Posterior cingulate gyrus (tissue), 11 donors: ENCODE data around the gene KDR.
A peak's percentile ranks its signal among the peaks of the same experiment; 100 is the strongest.

ENCODE experiments used
- DNase-seq, 10 donors: peaks; one replicate each; pipeline versions ENCODE4 v3.0.0 to v3.0.0-alpha.2; 2020 to 2021; ENCODE audit warnings: mixed read lengths in 3 of 10
- intact Hi-C: fragments of 100-400 bp; cut with DNase I; formaldehyde crosslinking; loops from one replicate; pipeline ENCODE4 v1.15.1; 2023

The KDR gene

DNA sequence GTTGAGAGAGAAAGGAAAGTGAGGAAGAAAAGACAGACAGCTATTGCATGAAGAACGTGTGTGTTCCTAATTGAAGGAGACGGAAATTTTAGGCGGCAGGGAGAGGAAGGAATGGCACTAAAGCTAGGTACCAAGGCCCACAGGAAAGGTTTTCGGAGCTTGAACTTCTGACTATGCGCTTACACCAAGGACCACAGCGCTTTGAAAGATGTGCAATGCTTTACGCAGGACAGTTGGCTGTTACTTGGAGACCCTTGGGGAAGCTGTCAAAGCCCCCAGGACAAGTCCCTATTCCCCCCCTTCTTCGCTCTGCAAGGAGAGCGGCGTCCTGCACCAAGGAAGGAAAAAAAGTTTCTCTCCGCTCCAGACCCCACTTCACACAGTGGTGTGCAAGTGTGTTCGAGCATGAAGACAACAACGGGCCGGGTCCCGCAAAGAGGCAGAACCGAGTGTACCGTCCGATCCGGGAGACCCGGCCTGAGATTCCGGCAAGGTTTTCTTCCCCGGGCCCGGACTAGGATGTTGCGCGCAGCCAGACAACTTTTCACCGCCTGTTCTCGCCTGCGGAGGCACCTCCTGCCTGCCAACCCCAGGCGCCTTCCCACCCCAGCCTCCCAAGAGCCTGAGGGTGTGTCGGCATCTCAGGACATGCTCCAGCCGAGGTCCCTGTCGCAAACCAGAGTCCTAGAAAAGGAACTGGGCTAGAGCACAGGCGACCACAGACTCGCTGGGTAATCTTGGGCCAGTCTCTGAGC, 896 bp downstream of the KDR start:
- peak in 2 of 10 donors; percentile 10 to 66 for DNase-seq
- intact Hi-C loops: no loop called here

DNA sequence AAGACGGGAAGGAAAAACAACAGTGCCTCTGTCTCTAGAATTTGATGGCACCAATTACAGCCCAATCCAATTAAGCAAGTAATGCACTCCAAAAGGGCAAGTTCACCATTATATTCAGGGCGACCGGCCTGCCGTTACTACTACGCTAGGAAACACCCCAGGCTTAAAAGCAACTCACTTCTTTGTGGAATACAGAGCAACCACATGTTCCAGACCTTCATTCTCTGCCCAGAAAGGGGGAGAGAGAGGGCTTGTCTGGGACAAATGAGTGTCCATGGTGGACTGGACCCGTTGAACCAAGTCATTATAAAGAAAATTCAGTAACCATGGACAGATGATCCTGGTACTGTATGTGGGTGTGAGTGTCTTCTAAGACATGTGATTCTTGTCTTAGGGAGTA, 1.6 kb downstream of the KDR start:
- no peak for DNase-seq
- intact Hi-C loops: no loop called here

DNA sequence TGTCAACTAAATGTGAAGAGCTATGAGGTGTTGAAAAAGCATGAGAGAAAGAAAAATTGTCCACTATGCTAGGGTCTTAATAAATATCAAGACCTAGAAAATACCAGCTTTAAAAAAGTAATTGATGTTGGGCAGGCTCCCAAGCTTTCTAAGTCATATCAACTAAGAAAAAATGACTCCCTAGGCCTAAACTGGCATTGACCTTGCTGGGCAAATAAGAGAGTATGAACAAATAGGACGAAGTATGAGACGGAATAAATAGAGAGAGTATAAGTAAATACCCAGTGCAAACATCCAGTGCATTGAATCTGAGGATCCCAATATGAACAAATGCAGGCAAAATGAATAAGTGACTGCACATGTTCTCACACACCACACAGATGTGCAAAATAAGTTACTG, 3.2 kb downstream of the KDR start:
- intact Hi-C loops: no loop called here
- DNase-seq: no peak

GRCh38 chr4:55121246-55121645, 4.1 kb downstream of the KDR start:
- DNase-seq: no peak
- intact Hi-C loops: no loop called here

GRCh38 chr4:55118397-55118796, 7.0 kb downstream of the KDR start:
- DNase-seq: no peak
- intact Hi-C loops: no loop called here

- intact Hi-C loops: no loop called here
- DNase-seq: no peak
Measured at GRCh38 chr4:55117511-55117910, 7.9 kb downstream of the KDR start.

DNA sequence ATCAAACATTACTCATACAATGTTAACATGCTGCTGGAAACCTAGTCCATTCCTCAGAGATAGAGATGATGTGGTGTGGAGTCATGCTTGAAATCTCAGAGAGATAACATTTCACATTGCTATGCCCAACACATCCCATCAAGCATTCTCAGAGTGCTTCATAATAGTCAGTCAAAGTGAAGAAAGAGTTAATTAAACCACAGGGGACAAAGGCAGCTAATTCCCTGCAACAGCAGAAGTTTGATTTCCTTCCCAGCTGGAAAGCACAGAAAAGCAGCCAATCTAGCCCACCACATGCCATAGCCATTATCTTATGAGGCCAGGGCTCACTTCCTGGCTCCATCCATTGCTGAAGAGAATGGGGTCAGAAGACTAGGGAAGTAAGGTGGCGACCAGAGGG, 8.9 kb downstream of the KDR start:
- intact Hi-C loops: no loop called here
- DNase-seq: no peak

DNA sequence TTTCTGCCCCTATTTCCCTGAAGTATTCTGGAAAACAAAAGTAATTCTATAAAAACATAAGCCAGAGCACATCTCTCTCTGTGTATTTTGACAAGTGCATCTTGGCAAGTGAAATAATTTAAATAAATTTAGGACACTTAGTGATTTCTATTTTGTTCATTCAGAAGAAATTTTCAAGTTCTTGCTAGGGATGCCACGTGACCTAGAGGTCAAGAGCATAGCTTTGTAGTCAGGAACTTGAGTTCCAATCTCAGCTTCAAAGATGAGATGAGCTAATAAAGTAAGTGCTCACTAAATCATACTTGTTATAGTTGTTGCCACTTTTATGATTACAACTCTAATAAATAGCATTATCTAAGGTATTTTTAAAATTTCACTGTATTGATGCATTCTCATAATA, 13.8 kb downstream of the KDR start:
- intact Hi-C loops: no loop called here
- no peak for DNase-seq

- intact Hi-C loops: no loop called here
- no peak for DNase-seq
Measured at GRCh38 chr4:55110131-55110530, 15.3 kb downstream of the KDR start.

- intact Hi-C loops: no loop called here
- no peak for DNase-seq
Measured at GRCh38 chr4:55107054-55107453, 18.3 kb downstream of the KDR start.

- no peak for DNase-seq
- intact Hi-C loops: no loop called here
Measured at GRCh38 chr4:55103224-55103623, 22.2 kb downstream of the KDR start.

DNA sequence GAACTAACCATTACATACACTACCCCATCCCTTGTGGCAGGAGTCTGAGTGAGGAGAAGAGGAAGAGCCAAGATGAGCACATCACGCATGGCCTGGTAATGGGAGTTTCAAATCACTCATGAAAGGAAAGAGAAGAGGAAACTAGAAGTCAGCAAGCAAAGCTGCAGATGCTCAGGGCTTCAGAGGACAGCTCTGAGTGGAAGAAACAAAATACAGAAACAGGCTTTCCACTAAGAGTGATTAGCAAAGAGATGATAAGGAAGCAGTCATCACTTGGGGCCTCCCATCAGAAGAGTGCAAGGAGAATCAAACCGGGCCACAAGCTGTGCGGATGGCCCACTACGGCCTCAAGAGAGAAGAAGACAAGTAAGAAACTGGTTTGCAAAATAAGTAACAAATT, 25.6 kb downstream of the KDR start:
- no peak for DNase-seq
- intact Hi-C loops: no loop called here

DNA sequence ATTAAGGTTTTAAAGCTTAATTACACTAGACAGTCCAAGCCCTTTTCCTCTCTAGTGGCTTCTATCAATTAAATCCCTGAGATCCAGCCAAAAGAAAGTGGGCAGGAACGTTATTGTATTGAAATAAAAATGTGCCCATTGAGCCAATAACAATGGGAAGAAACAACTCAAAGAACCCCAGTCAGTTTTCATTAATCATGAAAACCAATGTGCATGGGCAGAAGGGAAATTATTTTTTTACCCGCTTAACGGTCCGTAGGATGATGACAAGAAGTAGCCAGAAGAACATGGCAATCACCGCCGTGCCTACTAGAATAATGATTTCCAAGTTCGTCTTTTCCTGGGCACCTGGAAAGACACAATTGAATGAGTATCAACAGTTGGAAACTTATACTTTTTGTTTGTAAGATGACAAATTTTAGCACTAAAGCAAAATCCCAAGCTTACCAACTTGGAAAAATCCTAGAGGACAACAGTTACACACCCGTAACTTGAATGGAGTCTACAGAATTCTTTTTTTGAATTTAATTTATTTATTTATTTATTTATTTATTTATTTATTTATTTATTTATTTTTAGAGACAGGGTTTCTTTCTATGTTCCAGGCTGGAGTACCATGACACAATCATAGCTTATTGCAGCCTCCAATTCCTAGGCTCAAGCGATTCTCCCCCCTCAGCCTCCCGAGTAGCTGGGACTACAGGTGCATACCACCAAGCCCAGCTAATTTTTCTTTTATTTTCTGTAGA, 26.8 kb downstream of the KDR start:
- DNase-seq: no peak
- intact Hi-C loops: no loop called here

DNA sequence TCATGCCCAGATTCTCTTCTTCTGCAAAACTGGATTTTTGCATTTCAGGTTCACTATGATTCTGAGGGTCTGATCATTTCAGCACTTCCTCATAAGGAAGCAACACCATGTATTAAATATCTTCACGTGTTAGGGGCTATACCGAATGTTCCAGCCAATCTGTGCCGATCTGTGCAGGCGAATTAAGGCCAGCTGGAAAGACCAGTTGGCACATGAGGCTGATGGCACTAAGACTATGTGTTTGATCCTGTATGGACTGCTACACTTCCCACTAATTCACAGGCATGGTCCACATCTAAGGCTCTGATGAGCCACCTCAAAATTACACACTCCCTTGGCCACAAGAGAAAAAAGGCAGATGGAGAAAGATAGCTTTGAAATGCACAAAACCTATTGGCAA, 28.8 kb downstream of the KDR start:
- DNase-seq: no peak
- intact Hi-C loops: no loop called here

DNA sequence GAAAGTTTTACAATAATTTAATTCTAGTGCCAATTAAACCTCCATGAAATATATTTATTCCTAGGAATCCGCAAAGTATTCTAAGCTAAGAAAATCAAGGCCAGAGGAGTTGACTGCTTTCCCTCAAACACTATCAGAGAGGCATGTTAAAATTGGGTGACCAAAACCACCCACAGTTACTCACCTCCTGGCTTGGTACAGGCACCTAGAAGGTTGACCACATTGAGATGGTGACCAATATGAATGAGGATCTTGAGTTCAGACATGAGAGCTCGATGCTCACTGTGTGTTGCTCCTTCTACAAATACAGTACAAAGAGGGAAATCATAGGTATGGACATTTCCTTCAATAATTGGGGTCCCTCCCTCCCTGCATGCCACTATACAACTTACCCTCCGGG, 29.4 kb downstream of the KDR start:
- no peak for DNase-seq
- intact Hi-C loops: no loop called here

DNA sequence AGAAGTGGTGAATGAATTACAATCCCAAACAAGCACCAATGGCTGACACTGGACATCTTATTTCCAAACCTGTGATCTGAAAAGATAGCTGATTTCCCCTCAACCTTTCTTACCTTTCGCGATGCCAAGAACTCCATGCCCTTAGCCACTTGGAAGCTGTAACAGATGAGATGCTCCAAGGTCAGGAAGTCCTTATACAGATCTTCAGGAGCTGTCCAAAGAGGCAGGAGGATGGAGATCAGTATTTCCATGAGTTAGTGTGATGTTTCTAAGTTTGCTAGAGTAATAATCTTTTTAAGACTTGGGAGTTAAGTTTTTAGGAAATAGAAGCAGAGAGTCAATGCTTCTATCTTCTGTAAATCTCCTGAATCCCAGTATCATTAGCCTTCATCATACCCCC, 32.9 kb downstream of the KDR start:
- DNase-seq: no peak
- intact Hi-C loops: no loop called here

DNA sequence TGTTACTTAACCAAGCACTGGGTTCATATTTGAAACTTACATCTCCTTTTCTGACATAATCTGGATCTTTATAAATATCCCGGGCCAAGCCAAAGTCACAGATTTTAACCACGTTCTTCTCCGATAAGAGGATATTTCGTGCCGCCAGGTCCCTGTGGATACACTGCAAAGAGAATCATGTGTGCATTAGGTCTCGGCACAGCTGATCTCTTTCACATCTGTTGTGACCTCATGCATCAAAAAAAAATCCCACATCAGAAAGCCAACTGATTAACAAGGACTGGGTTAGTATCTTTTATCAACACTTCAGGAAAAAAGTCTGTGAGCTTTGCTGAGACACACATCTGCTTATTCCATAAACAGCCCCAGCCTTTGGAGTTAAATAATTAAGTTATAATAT, 35.5 kb downstream of the KDR start:
- no peak for DNase-seq
- intact Hi-C loops: loop anchor here (10.0 kb wide), 1 partner anchor 235 kb away; no protein-coding TSS in a partner anchor

DNA sequence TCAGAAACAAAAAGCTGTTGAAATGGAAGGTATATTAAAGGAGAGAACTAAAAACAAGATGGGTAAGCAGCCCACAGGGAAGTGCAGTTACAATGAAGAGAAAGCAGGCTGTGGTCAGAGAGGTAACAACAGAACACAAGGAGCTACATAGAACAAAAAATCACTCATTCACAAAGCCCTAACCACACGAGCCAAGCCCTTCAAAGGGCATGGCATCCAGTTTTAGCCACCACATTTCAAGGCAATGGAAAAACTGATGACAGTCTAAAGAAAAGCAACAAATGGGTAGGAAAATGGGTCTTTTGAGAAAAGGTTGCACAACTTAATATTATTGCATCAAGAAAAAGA, 37.5 kb downstream of the KDR start:
- intact Hi-C loops: loop anchor here (10.0 kb wide), 1 partner anchor 237 kb away; no protein-coding TSS in a partner anchor
- no peak for DNase-seq

DNA sequence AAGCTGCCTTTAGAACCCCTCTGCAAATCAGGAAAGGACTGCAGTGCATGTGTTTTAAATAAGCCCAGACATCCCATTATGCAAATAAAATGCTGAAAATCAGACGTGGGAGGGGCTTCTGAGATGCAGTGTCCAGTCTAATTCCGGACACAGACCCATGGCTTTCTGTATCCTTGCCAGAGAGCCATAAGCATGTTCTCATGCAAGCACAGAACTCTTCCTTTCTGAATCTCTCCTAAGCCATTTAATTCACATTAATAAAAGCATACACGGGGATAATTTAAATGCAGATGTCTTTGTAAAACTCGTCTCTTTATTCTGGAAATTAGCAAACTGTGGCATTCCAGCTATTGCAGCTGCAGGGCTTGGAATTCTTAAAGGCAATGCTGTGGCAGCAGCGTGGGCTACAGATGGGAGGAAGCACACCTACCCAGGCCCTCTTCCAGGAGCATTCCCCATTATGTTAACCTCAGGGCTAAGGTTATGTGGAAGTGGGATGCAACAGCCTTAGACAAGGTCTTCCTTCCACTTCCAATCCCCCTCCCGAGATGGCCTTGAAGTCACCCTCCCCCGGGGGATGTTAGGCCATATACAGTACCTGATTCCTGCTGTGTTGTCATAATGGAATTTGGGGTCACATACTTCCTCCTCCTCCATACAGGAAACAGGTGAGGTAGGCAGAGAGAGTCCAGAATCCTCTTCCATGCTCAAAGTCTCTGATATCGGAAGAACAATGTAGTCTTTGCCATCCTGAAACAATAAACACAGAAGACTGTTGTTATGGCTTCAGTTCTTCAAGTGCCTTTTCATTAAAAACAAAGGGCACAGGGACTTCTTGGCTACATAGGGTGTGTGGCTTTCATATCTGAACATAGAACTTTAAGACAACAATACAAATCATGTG, 38.1 kb downstream of the KDR start:
- intact Hi-C loops: loop anchor here (10.0 kb wide), 1 partner anchor 238 kb away; no protein-coding TSS in a partner anchor
- peak in 1 of 10 donors; percentile 17 for DNase-seq

- DNase-seq: peak in 5 of 10 donors; percentile 6 to 86 (median 36)
- intact Hi-C loops: loop anchor here (10.0 kb wide), 1 partner anchor 238 kb away; no protein-coding TSS in a partner anchor
Measured at GRCh38 chr4:55086578-55086977, 38.8 kb downstream of the KDR start.

GRCh38 chr4:55083735-55084134, 41.7 kb downstream of the KDR start:
- intact Hi-C loops: loop anchor here (10.0 kb wide), 1 partner anchor 241 kb away; no protein-coding TSS in a partner anchor
- DNase-seq: no peak
